ENCODE data around the gene SCAPER.

DNA sequence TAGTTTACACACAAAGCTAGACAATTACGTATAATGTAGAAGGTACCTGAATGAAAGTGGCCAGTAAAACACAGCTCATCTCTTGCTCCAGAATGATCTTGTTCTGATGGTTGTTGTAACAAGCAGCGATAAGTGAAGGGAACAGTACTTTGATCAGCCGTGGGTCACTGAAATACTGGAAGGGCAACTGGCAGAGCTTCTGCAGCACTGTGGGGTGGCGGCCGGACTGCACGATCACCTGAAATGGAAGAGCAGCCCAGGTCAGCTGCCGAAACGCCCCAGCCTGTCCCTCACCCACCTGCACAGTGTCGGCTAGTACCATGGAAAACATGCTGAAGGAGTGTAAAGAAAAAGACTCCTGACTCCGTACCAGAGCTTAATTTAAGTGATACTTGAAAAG, 551.2 kb downstream of the SCAPER start:
- TF ChIP-seq, protein P1, sequence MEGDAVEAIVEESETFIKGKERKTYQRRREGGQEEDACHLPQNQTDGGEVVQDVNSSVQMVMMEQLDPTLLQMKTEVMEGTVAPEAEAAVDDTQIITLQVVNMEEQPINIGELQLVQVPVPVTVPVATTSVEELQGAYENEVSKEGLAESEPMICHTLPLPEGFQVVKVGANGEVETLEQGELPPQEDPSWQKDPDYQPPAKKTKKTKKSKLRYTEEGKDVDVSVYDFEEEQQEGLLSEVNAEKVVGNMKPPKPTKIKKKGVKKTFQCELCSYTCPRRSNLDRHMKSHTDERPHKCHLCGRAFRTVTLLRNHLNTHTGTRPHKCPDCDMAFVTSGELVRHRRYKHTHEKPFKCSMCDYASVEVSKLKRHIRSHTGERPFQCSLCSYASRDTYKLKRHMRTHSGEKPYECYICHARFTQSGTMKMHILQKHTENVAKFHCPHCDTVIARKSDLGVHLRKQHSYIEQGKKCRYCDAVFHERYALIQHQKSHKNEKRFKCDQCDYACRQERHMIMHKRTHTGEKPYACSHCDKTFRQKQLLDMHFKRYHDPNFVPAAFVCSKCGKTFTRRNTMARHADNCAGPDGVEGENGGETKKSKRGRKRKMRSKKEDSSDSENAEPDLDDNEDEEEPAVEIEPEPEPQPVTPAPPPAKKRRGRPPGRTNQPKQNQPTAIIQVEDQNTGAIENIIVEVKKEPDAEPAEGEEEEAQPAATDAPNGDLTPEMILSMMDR (conservative IDR thresholded peaks at IDR 0.05; ENCODE audit: low read depth, low read length): no peak
- TF ChIP-seq MAFK (IDR thresholded peaks at IDR 0.05; ENCODE audit: low read depth, low read length) (no peak), POLR2A (IDR thresholded peaks at IDR 0.05; ENCODE audit: low read depth, low read length) (no peak), RAD21 (IDR thresholded peaks at IDR 0.05; ENCODE audit: low read length) (no peak), RCOR1 (IDR thresholded peaks at IDR 0.05; ENCODE audit: insufficient replicate concordance, low read length) (no peak), BHLHE40 (IDR thresholded peaks at IDR 0.05; ENCODE audit: low read depth, low read length) (no peak), RFX5 (IDR thresholded peaks at IDR 0.05; ENCODE audit: low read depth, low read length) (no peak), MAZ (IDR thresholded peaks at IDR 0.05; ENCODE audit: borderline replicate concordance, low read depth, low read length) (no peak), FOS (IDR thresholded peaks at IDR 0.05; ENCODE audit: low read depth, low read length) (no peak), SMC3 (IDR thresholded peaks at IDR 0.05; ENCODE audit: low read depth, low read length) (no peak), MXI1 (IDR thresholded peaks at IDR 0.05; ENCODE audit: borderline replicate concordance, low read depth, low read length) (no peak), NFE2L2 (IDR thresholded peaks at IDR 0.05; ENCODE audit: low read depth, low read length) (no peak)
- TF ChIP-seq, protein P2, sequence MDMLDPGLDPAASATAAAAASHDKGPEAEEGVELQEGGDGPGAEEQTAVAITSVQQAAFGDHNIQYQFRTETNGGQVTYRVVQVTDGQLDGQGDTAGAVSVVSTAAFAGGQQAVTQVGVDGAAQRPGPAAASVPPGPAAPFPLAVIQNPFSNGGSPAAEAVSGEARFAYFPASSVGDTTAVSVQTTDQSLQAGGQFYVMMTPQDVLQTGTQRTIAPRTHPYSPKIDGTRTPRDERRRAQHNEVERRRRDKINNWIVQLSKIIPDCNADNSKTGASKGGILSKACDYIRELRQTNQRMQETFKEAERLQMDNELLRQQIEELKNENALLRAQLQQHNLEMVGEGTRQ (IDR thresholded peaks at IDR 0.05; ENCODE audit: low read depth, low read length): no peak
- TF ChIP-seq, protein P3, sequence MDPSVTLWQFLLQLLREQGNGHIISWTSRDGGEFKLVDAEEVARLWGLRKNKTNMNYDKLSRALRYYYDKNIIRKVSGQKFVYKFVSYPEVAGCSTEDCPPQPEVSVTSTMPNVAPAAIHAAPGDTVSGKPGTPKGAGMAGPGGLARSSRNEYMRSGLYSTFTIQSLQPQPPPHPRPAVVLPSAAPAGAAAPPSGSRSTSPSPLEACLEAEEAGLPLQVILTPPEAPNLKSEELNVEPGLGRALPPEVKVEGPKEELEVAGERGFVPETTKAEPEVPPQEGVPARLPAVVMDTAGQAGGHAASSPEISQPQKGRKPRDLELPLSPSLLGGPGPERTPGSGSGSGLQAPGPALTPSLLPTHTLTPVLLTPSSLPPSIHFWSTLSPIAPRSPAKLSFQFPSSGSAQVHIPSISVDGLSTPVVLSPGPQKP (IDR thresholded peaks at IDR 0.05; ENCODE audit: borderline replicate concordance, low read depth, low read length): no peak
